GM19035 (cell line): Measurements from ENCODE around the gene AGAP1.

Experiments
- ATAC-seq: cut with Tn5 transposase; IDR thresholded peaks from one replicate; pipeline ENCODE4 v1.9.1; 2021; ENCODE audit not compliant: unreplicated experiment

AGAP1 gene

GRCh38 chr2:235507928-235508327 lies 14.1 kb downstream of the AGAP1 start:
- no peak for ATAC-seq

GRCh38 chr2:235508371-235509160 lies 14.7 kb downstream of the AGAP1 start:
- no peak for ATAC-seq

GRCh38 chr2:235510318-235510717 lies 16.5 kb downstream of the AGAP1 start:
- no peak for ATAC-seq

- no peak for ATAC-seq
These were observed 17.4 kb downstream of the AGAP1 start for GRCh38 chr2:235511187-235511661.

- no peak for ATAC-seq
These were observed 18.2 kb downstream of the AGAP1 start for GRCh38 chr2:235511751-235512698.

- ATAC-seq, result no peak
These were observed 18.8 kb downstream of the AGAP1 start for GRCh38 chr2:235512699-235513053.

GRCh38 chr2:235513984-235514626 lies 20.3 kb downstream of the AGAP1 start:
- no peak for ATAC-seq

GRCh38 chr2:235514627-235515363 lies 21.0 kb downstream of the AGAP1 start:
- ATAC-seq, result no peak

GRCh38 chr2:235515364-235515742 lies 21.5 kb downstream of the AGAP1 start:
- no peak for ATAC-seq

GRCh38 chr2:235515821-235516220 lies 22.0 kb downstream of the AGAP1 start:
- ATAC-seq, result no peak

GRCh38 chr2:235516257-235516656 lies 22.4 kb downstream of the AGAP1 start:
- ATAC-seq, result no peak

- ATAC-seq, result no peak
These were observed 24.7 kb downstream of the AGAP1 start for GRCh38 chr2:235518322-235519090.

GRCh38 chr2:235520787-235521186 lies 26.9 kb downstream of the AGAP1 start:
- no peak for ATAC-seq

GRCh38 chr2:235521844-235522243 lies 28.0 kb downstream of the AGAP1 start:
- no peak for ATAC-seq

- ATAC-seq, result no peak
These were observed 29.2 kb downstream of the AGAP1 start for GRCh38 chr2:235523021-235523420.

GRCh38 chr2:235523486-235524150 lies 29.8 kb downstream of the AGAP1 start:
- no peak for ATAC-seq

GRCh38 chr2:235526166-235526565 lies 32.3 kb downstream of the AGAP1 start:
- ATAC-seq, result no peak

- no peak for ATAC-seq
These were observed 34.1 kb downstream of the AGAP1 start for GRCh38 chr2:235527806-235528469.

- ATAC-seq, result no peak
These were observed 35.8 kb downstream of the AGAP1 start for GRCh38 chr2:235529621-235530020.
